Common myeloid progenitor, CD34-positive (primary cell): Measurements from ENCODE around the gene DGCR2.
A peak's percentile ranks its signal among the peaks of the same experiment; 100 is the strongest.
"Not testable (repeated sequence)": the region's sequence is repeated elsewhere in the genome, so short reads cannot be mapped to it uniquely, and the experiment has no call there.

Experiments used
- CTCF ChIA-PET: fragments of 350-600 bp; sonication (Branson Sonifier 250); formaldehyde crosslinking; loops from one replicate; lab custom pipeline; 2021; ENCODE audit warnings: antibody characterized with exemption; lab: Charles Lee
- POLR2A ChIA-PET: fragments of 350-600 bp; sonication (Branson Sonifier 250); formaldehyde crosslinking; loops from one replicate; lab custom pipeline; 2021; ENCODE audit warnings: antibody characterized with exemption; lab: Charles Lee
- DNase-seq, 3 donors: peaks; one replicate each; pipeline versions ENCODE4 v3.0.0 to v3.0.0-alpha.2; 2013
- H3K27ac ChIP-seq, 2 experiments: 1 replicate in 1 of 2; 2 replicates in 1 of 2; pipeline ENCODE4 v1.7.0; 2013; ENCODE audit warnings: inconsistent platforms in 2 of 2, low read length in 2 of 2, mild to moderate bottlenecking in 2 of 2, low read depth in 1 of 2, moderate library complexity in 1 of 2; ENCODE audit not compliant: severe bottlenecking in 2 of 2, insufficient read depth in 1 of 2, poor library complexity in 1 of 2
- H3K27me3 ChIP-seq, 5 experiments: replicated peaks in 2 of 5; 1 replicate in 3 of 5; 2 replicates in 2 of 5; pipeline versions ENCODE4 v1.6.1 to v1.7.0; 2013; ENCODE audit warnings: low read length in 4 of 5, mild to moderate bottlenecking in 2 of 5, moderate library complexity in 2 of 5, inconsistent platforms in 1 of 5; ENCODE audit not compliant: insufficient read depth in 5 of 5, control insufficient read depth in 4 of 5
- H3K36me3 ChIP-seq, 4 experiments: 1 replicate in 2 of 4; 2 replicates in 2 of 4; pipeline versions ENCODE4 v1.6.1 to v1.7.0; 2013; ENCODE audit warnings: low read length in 3 of 4, control low read depth in 1 of 4, mild to moderate bottlenecking in 1 of 4; ENCODE audit not compliant: control insufficient read depth in 4 of 4, insufficient read depth in 4 of 4
- H3K4me1 ChIP-seq, 4 experiments: 1 replicate in 3 of 4; 2 replicates in 1 of 4; pipeline versions ENCODE4 v1.6.1 to v1.7.1; 2013; ENCODE audit warnings: low read length in 3 of 4, mild to moderate bottlenecking in 3 of 4, control low read depth in 1 of 4, inconsistent platforms in 1 of 4, moderate library complexity in 1 of 4; ENCODE audit not compliant: control insufficient read depth in 4 of 4, insufficient read depth in 4 of 4; ENCODE audit errors: control extremely low read depth in 1 of 4
- H3K4me3 ChIP-seq, 7 experiments: 1 replicate in 4 of 7; 2 replicates in 3 of 7; pipeline versions ENCODE4 v1.5.1 to v1.7.0; 2013; ENCODE audit warnings: mild to moderate bottlenecking in 7 of 7, low read length in 6 of 7, moderate library complexity in 6 of 7, inconsistent platforms in 2 of 7, low read depth in 2 of 7, control low read depth in 1 of 7; ENCODE audit not compliant: insufficient read depth in 4 of 7, control insufficient read depth in 1 of 7; ENCODE audit errors: extremely low read depth in 1 of 7
- H3K9me3 ChIP-seq, 5 experiments: 1 replicate in 4 of 5; 2 replicates in 1 of 5; pipeline versions ENCODE4 v1.6.1 to v1.7.1; 2013; ENCODE audit warnings: low read length in 4 of 5, mild to moderate bottlenecking in 2 of 5, inconsistent platforms in 1 of 5, low read depth in 1 of 5, moderate library complexity in 1 of 5; ENCODE audit not compliant: control insufficient read depth in 4 of 5, insufficient read depth in 2 of 5; ENCODE audit errors: control extremely low read depth in 1 of 5
- WGBS: methylation state at CpG from one replicate; pipeline ENCODE4 v1.1.5; 2013; ENCODE audit not compliant: insufficient coverage; 5-methylcytosine and 5-hydroxymethylcytosine counted together

DGCR2 gene

GRCh38 chr22:19086417-19086816 lies 35.8 kb downstream of the DGCR2 start:
- POLR2A ChIA-PET, result no interaction called here
- WGBS, result 89% methylated on average over 5 of the region's 6 CpGs
- Histone ChIP-seq H3K27ac (no peak overlapping the region), H3K4me3 (no peak overlapping the region), H3K4me1 (peaks cover 12 to 46% (median 35%) of the 10 kb centered on the region in 4 experiments), H3K36me3 (peaks cover 0 to 4% (median 3%) of the 10 kb centered on the region in 4 experiments), H3K27me3 (no peaks in the 10 kb centered on the region), H3K9me3 (no peaks in the 10 kb centered on the region)
- peak in 2 of 3 donors; percentile 32 to 54 for DNase-seq
- CTCF ChIA-PET, result interaction anchor here (0.6 kb wide), 1 partner anchor 353 kb away, joined by 3 read pairs; no protein-coding TSS in a partner anchor

GRCh38 chr22:19085233-19085718 lies 36.9 kb downstream of the DGCR2 start:
- peaks cover 12 to 46% (median 35%) of the 10 kb centered on the region in 4 experiments for H3K4me1 ChIP-seq
- H3K27ac ChIP-seq, result peak overlapping the region in 1 of 2 experiments; percentile 44
- H3K4me3 ChIP-seq, result peak overlapping the region in 3 of 7 experiments; percentile 3 to 45 (median 16)
- ChIA-PET POLR2A (interaction anchor here (0.6 kb wide), 1 partner anchor 1584 kb away, joined by 3 read pairs; no protein-coding TSS in a partner anchor), CTCF (interaction anchor here (1.1 to 1.5 kb wide), 3 partner anchors 12 to 59 kb away, joined by 3 to 5 read pairs (median 3); partner anchors contain the start of gene ESS2)
- peak in 2 of 3 donors; percentile 32 to 44 for DNase-seq
- peaks cover 3 to 7% (median 5%) of the 10 kb centered on the region in 4 experiments for H3K36me3 ChIP-seq
- H3K27me3 ChIP-seq, result no peaks in the 10 kb centered on the region
- no peaks in the 10 kb centered on the region for H3K9me3 ChIP-seq
- WGBS, result 0% methylated on average over 1 of the region's 1 CpG

- not testable (repeated sequence) for H3K27ac ChIP-seq, H3K27me3 ChIP-seq, H3K9me3 ChIP-seq, DNase-seq, H3K4me3 ChIP-seq
- ChIA-PET CTCF (interaction anchor here (1.1 to 1.5 kb wide), 3 partner anchors 11 to 60 kb away, joined by 3 to 5 read pairs (median 3); partner anchors contain the start of gene ESS2), POLR2A (interaction anchor here (0.6 kb wide), 1 partner anchor 1583 kb away, joined by 3 read pairs; no protein-coding TSS in a partner anchor)
- WGBS, result no CpG with 5 or more reads among the region's 32 CpGs
- H3K4me1 ChIP-seq, result peaks cover 12 to 46% (median 35%) of the 10 kb centered on the region in 4 experiments
- H3K36me3 ChIP-seq, result peaks cover 6 to 12% (median 9%) of the 10 kb centered on the region in 4 experiments
Measured at GRCh38 chr22:19084586-19084985, 37.6 kb downstream of the DGCR2 start.

GRCh38 chr22:19084126-19084525 lies 38.1 kb downstream of the DGCR2 start:
- CTCF ChIA-PET, H3K9me3 ChIP-seq, POLR2A ChIA-PET, H3K27ac ChIP-seq, H3K4me3 ChIP-seq, DNase-seq, H3K27me3 ChIP-seq: not testable (repeated sequence)
- Histone ChIP-seq H3K4me1 (peaks cover 12 to 42% (median 32%) of the 10 kb centered on the region in 4 experiments), H3K36me3 (peaks cover 6 to 15% (median 11%) of the 10 kb centered on the region in 4 experiments)
- WGBS, result 96% methylated on average over 21 of the region's 30 CpGs

- Histone ChIP-seq H3K4me1 (peaks cover 9 to 28% (median 19%) of the 10 kb centered on the region in 4 experiments), H3K27ac (no peak overlapping the region), H3K9me3 (no peaks in the 10 kb centered on the region), H3K27me3 (no peaks in the 10 kb centered on the region), H3K36me3 (peaks cover 5 to 18% (median 11%) of the 10 kb centered on the region in 4 experiments), H3K4me3 (no peak overlapping the region)
- 96% methylated on average over 12 of the region's 13 CpGs for WGBS
- CTCF ChIA-PET, result no interaction called here
- DNase-seq, result no peak
- POLR2A ChIA-PET, result no interaction called here
Measured at GRCh38 chr22:19082793-19083192, 39.4 kb downstream of the DGCR2 start.

- Histone ChIP-seq H3K27me3 (no peaks in the 10 kb centered on the region), H3K36me3 (peaks cover 5 to 18% (median 12%) of the 10 kb centered on the region in 4 experiments), H3K9me3 (no peaks in the 10 kb centered on the region), H3K4me1 (peaks cover 9 to 22% (median 16%) of the 10 kb centered on the region in 4 experiments), H3K27ac (no peak overlapping the region), H3K4me3 (no peak overlapping the region)
- no peak for DNase-seq
- ChIA-PET POLR2A (no interaction called here), CTCF (no interaction called here)
- 100% methylated on average over 1 of the region's 3 CpGs for WGBS
Measured at GRCh38 chr22:19082101-19082500, 40.1 kb downstream of the DGCR2 start.

GRCh38 chr22:19081351-19081750 lies 40.9 kb downstream of the DGCR2 start:
- H3K9me3 ChIP-seq, result no peaks in the 10 kb centered on the region
- ChIA-PET POLR2A (no interaction called here), CTCF (no interaction called here)
- H3K27ac ChIP-seq, result no peak overlapping the region
- H3K4me3 ChIP-seq, result no peak overlapping the region
- H3K4me1 ChIP-seq, result peaks cover 9 to 14% (median 12%) of the 10 kb centered on the region in 4 experiments
- no peaks in the 10 kb centered on the region for H3K27me3 ChIP-seq
- DNase-seq, result no peak
- 90% methylated on average over 2 of the region's 3 CpGs for WGBS
- peaks cover 5 to 18% (median 12%) of the 10 kb centered on the region in 4 experiments for H3K36me3 ChIP-seq
